DMS79 treated with DMSO at 0.1 percent for 48 hours (cell line): Measurements from ENCODE around the gene PUS10.
"Not testable (repeated sequence)": the region's sequence is repeated elsewhere in the genome, so short reads cannot be mapped to it uniquely, and the experiment has no call there.

Source experiments
- DNase-seq: peaks from one replicate; lab custom pipeline; 2025; lab: John Stamatoyannopoulos, UW

PUS10 gene

GRCh38 chr2:61011678-61012077, 6.4 kb downstream of the PUS10 start:
- DNase-seq, result no peak

- no peak for DNase-seq
Measured at GRCh38 chr2:61009355-61009754, 8.7 kb downstream of the PUS10 start.

DNA sequence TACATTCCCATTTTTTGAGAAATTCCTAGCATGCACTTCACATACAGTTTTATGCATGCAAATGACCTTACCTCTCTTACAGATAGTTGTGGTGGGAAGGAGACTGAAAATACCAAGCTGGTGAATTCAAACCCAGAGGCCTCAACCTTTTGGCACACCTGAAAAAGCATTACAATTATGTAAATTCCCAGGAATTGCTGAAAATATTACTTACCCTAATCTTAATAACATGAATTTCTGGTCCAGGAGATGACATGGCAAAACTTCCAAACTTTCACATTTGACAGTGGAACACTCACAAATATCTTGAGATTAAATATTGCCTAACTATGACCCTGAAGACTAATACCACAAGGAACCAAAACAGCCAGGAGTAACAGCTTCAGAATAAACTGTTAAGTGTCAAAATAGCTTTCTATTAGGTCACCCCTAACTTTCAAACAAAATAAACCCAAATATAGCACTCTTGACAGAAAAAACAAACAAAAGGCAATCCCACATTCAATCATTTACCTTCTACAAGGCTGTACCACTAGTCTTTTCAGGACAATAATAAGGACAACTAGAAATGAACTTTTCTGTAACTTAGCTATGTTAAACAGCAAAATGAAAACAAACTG, 11.5 kb downstream of the PUS10 start:
- no peak for DNase-seq

GRCh38 chr2:61005736-61006135, 12.3 kb downstream of the PUS10 start:
- no peak for DNase-seq

DNA sequence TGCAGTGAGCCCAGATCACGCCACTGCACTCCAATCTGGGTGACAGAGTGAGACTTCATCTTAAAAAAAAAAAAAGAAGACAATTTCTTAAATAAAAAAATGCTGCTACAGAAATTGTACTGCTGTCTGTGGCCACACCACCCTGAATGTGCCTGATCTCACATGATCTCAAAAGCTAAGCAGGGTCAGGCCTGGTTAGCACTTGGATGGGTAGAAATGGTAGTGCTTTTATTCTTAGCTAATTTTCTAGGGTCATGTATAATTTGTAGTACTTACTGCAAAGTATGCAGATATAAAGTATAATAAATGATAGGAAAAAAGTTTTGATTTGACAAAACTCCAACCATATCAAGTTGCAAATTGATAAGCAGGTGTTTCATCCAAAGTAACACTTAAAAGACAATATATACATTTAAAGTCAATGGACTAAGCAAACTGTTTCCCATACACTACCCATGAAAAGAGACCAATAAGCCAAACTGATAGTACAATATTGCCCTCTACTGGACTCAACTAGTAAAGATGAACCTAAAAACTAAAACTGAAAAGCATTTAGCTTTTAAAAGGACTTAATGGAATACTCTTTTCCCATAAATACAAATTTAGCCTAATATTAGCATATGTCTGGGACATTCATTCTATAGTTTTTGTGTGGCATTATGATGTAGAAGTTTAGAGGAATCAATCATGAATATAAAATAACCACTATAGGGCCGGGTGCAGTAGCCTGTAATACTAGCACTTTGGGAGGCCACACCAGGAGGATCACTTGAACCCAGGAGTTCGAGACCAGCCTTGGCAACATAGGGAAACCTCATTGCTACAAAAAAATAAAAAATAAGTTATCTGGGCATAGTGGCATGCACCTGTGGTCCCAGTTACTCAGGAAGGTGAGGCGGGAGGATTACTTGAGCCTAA, 19.2 kb downstream of the PUS10 start:
- DNase-seq, result peak; percentile 51

GRCh38 chr2:60994131-60994530, 23.9 kb downstream of the PUS10 start:
- DNase-seq, result no peak

GRCh38 chr2:60992985-60993392, 25.1 kb downstream of the PUS10 start:
- DNase-seq, result no peak

- DNase-seq, result no peak
Measured at GRCh38 chr2:60991644-60992043, 26.4 kb downstream of the PUS10 start.

GRCh38 chr2:60989259-60989658, 28.8 kb downstream of the PUS10 start:
- DNase-seq, result no peak

- DNase-seq, result not testable (repeated sequence)
Measured at GRCh38 chr2:60987656-60988055, 30.4 kb downstream of the PUS10 start.

- DNase-seq, result no peak
Measured at GRCh38 chr2:60987041-60987440, 31.0 kb downstream of the PUS10 start.

GRCh38 chr2:60984720-60985119, 33.3 kb downstream of the PUS10 start:
- DNase-seq, result no peak

DNA sequence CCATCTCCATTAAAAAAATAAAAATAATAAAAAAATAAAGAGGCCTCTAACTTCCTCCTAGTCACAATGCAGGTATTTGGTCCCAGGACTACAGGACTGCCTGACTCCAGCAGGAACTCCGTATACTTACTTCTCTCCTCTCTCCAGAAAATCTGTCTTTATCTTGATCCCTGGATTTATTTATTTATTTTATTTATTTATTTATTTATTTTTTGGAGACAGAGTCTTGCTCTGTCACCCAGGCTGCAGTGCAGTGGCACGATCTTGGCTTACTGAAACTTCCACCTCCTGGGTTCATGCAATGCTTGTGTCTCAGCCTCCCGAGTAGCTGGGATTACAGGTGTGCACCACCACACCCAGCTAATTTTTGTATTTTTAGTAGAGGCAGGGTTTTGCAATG, 36.0 kb downstream of the PUS10 start:
- DNase-seq, result not testable (repeated sequence)

GRCh38 chr2:60980071-60980815, 37.8 kb downstream of the PUS10 start:
- no peak for DNase-seq

DNA sequence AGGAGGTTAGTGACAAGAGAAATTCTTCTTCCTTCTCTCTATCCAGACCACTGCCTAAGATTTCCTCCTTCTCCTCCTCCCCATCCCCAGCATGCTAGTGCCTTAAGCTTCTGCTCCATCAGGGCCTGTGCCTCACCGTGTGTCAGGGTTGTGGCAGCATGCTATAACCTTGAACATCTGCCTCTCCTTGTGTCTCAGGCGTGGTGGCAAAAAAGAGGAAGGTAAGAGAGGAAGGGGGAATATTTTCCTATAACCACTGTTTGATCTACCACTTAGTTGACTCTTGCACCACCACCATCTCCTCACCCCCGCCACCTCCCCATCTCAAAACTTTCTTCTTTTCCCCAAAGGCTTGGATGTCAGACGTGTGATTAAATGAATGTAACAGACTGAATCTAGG, 38.8 kb downstream of the PUS10 start:
- DNase-seq, result no peak

- no peak for DNase-seq
Measured at GRCh38 chr2:60977562-60977895, 40.5 kb downstream of the PUS10 start.

- DNase-seq, result no peak
Measured at GRCh38 chr2:60976875-60977561, 41.0 kb downstream of the PUS10 start.

DNA sequence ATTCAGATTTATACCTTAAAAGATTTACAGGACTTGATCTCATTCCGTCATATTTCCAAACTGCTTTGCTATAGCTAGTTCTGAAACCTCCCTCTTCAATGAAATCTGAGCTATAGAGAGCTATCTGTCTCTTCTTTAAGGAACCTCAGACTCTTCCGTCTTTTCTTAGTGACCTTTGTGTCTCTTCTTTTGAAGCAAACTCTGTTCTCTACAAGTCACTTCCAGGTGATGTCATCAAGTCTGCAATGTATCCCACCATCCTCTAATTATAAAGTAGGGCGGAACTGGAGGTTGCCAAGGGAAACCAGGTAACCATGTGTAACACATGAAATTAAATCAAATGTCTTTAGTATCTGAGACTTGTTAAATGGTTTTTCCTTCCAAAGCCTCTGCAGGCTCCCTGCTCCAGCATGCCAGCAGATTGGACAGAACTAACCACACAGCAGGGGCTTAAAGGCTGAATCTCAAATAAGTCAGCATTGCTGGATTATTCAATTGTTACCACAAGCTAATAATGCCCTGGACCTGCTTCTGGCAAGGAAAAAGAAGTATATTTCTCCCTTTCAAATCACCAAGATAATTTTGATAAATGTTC, 41.7 kb downstream of the PUS10 start:
- no peak for DNase-seq

DNA sequence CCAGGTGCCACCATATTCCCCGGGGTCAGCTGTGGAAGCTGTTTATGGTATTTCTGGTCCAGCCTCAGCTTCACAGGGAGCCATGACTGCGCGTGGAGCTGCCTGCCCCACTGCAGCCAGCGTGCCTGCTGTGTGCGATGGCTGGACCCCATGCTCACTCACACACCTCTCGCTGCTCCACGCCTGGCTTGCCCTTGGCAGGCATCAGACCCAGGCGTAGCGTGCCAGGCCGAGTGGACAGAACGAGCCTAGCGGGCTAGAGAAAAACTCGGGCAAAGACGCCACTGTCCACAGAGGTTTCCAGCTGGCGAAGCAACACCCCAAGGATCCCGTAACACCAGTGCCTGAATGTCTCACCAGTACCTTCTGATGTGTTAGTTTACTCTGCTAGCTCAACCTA, 43.4 kb downstream of the PUS10 start:
- no peak for DNase-seq

DNA sequence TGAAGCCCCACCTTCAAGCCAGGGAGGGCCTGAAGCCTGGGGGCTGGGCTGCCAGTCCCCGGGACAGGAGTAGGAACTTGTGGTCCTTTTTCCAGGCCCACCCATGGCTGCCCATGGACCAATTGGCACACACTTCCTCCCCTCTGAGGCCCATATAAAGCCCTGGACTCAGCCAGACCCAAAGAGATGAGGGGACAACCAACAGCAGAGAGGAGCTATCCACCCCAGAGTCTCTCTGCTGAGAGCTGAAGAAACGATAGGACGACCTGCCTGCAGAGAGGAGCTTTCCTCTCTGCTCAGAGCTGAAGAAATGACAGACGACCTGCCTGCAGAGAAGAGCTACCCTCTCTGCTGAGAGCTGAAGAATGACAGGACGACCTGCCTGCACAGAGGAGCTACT, 44.4 kb downstream of the PUS10 start:
- no peak for DNase-seq

- DNase-seq, result no peak
Measured at GRCh38 chr2:60972889-60973656, 45.0 kb downstream of the PUS10 start.
